HepG2 (cell line): ENCODE results near the gene CYP27B1. TPM values are rescaled to one million over a fixed set of nuclear protein-coding genes. Genes with fewer than 3 reads are reported as not detected.

ENCODE experiments used
- ATAC-seq: fragments of 200-7000 bp; cut with Tn5 transposase; 3 replicates; pipeline ENCODE4 v1.9.1; 2020; ENCODE audit warnings: mild to moderate bottlenecking, moderate library complexity
- BruUV-seq: library from RNA; stranded (reverse); fragments of 400-500 nt; replicated peaks from 2 replicates; lab custom pipeline; 2021; lab: Mats Ljungman, UMichigan
- CTCF ChIA-PET: fragments of 300-600 bp; formaldehyde crosslinking; extraction: SDS; loops from one replicate; lab custom pipeline; 2021; ENCODE audit warnings: low total read pairs, inconsistent platforms, low intra/inter-chr PET ratio; lab: Yijun Ruan, JAX
- POLR2A ChIA-PET: fragments of 350-600 bp; sonication (Branson Sonifier 250); formaldehyde crosslinking; loops from one replicate; lab custom pipeline; 2020; ENCODE audit warnings: antibody characterized with exemption, inconsistent platforms; lab: Yijun Ruan, JAX
- DNase-seq: peaks from one replicate; pipeline ENCODE4 v3.0.0-alpha.2; 2015; ENCODE audit warnings: low spot score
- FAIRE-seq: peaks from 3 replicates; lab custom pipeline; 2011; peaks lifted over from hg19 to GRCh38; lab: Jason Lieb, UNC
- H2AFZ ChIP-seq: one replicate; pipeline ENCODE4 v1.6.1; 2011; ENCODE audit warnings: low read length, inconsistent platforms
- H3K27ac ChIP-seq: fragments of 300-600 bp; 3 replicates; pipeline ENCODE4 v1.8.0; 2011; ENCODE audit warnings: mixed run types, mild to moderate bottlenecking, mixed read lengths, low read length, inconsistent platforms; ENCODE audit not compliant: insufficient read depth; ENCODE audit errors: extremely low read length
- H3K27me3 ChIP-seq, 2 experiments: fragments of 200-600 bp in 1 of 2; 2 replicates in 1 of 2; 3 replicates in 1 of 2; pipeline versions ENCODE4 v1.6.0 to v1.8.0; 2011; ENCODE audit warnings: low read length in 2 of 2, mild to moderate bottlenecking in 2 of 2, moderate library complexity in 2 of 2, inconsistent platforms in 1 of 2; ENCODE audit not compliant: insufficient read depth in 2 of 2, control insufficient read depth in 1 of 2
- H3K36me3 ChIP-seq, 2 experiments: fragments of 200-600 bp in 1 of 2; replicated peaks in 1 of 2; 2 replicates in 1 of 2; 3 replicates in 1 of 2; pipeline versions ENCODE4 v1.5.1 to v1.8.0; 2011; ENCODE audit warnings: low read length in 2 of 2, inconsistent platforms in 1 of 2; ENCODE audit not compliant: insufficient read depth in 2 of 2, control insufficient read depth in 1 of 2
- H3K4me1 ChIP-seq: 2 replicates; pipeline ENCODE4 v1.5.1; 2012; ENCODE audit warnings: low read length, inconsistent platforms; ENCODE audit not compliant: insufficient read depth
- H3K4me2 ChIP-seq: 2 replicates; pipeline ENCODE4 v1.6.0; 2011; ENCODE audit warnings: low read depth, low read length, inconsistent platforms
- H3K4me3 ChIP-seq, 3 experiments: fragments of 200-600 bp in 1 of 3; sonication (generic), shearing (Covaris generic) in 1 of 3; replicated peaks in 1 of 3; 2 replicates each; pipeline ENCODE4 v1.5.1; 2011 to 2016; ENCODE audit warnings: low read length in 3 of 3, inconsistent platforms in 2 of 3, low read depth in 2 of 3, mild to moderate bottlenecking in 2 of 3, control low read depth in 1 of 3, mixed read lengths in 1 of 3; ENCODE audit not compliant: insufficient read depth in 1 of 3
- H3K79me2 ChIP-seq: one replicate; pipeline ENCODE4 v1.6.1; 2011; ENCODE audit warnings: low read length, inconsistent platforms; ENCODE audit not compliant: insufficient read depth
- H3K9ac ChIP-seq: 2 replicates; pipeline ENCODE4 v1.6.0; 2011; ENCODE audit warnings: mild to moderate bottlenecking, low read depth, low read length, inconsistent platforms; ENCODE audit not compliant: insufficient read depth
- H3K9me3 ChIP-seq: 2 replicates; pipeline ENCODE4 v1.5.1; 2012; ENCODE audit warnings: mild to moderate bottlenecking, low read length
- H4K20me1 ChIP-seq: 2 replicates; pipeline ENCODE4 v1.6.0; 2011; ENCODE audit warnings: inconsistent platforms, mild to moderate bottlenecking, low read length, moderate library complexity; ENCODE audit not compliant: insufficient read depth
- AGO2 ChIP-seq: fragments of 200-400 bp; formaldehyde crosslinking; optimal IDR thresholded peaks from 2 replicates; pipeline ENCODE3; 2017; ENCODE audit warnings: mild to moderate bottlenecking, low read depth, low read length, moderate library complexity
- ARID3A ChIP-seq: IDR thresholded peaks from 2 replicates; pipeline ENCODE4 v1.6.1; 2012; ENCODE audit warnings: low read depth, low read length, improper control_type of control experiment
- POLR2G ChIP-seq: fragments of 200-400 bp; formaldehyde crosslinking; IDR thresholded peaks from 2 replicates; pipeline ENCODE4 v1.6.1; 2018; ENCODE audit warnings: mild to moderate bottlenecking, low read depth, low read length, moderate library complexity
- TFAP4 ChIP-seq: sonication (generic); IDR thresholded peaks from 2 replicates; pipeline ENCODE4 v1.6.1; 2016; ENCODE audit warnings: low read depth, borderline replicate concordance
- ZNF891 ChIP-seq: sonication (generic); formaldehyde crosslinking; IDR thresholded peaks from 2 replicates; pipeline ENCODE4 v1.5.0; 2020; ENCODE audit warnings: mild to moderate bottlenecking, missing genetic modification reagents
- WGBS: methylation state at CpG from one replicate; pipeline ENCODE4 v1.1.6; 2017; ENCODE audit warnings: low lambda C conversion rate; 5-methylcytosine and 5-hydroxymethylcytosine counted together
- in situ Hi-C: cut with HindIII; loops from 2 replicates; pipeline ENCODE4 v1.10.0; 2017; ENCODE audit warnings: low pct_unique_long_range_greater_than_20kb; ENCODE audit not compliant: extremely low pct_ligation_motif_present
- intact Hi-C: fragments of 100-400 bp; cut with micrococcal nuclease; formaldehyde crosslinking; loops from one replicate; pipeline ENCODE4 v1.10.0; 2022; ENCODE audit not compliant: unreplicated experiment
- polyA plus RNA-seq, 8 experiments: library from polyadenylated mRNA; depleted of rRNA in 3 of 8; stranded (reverse) in 7 of 8; unstranded in 1 of 8; fragments of >200 nt; fragmentation: Illumina TruSeq in 4 of 8; extraction: Trizol in 4 of 8; gene quantifications; 2 replicates each; pipeline versions ENCODE4 v1.2.1 to v1.2.3, GENCODE V29; 2011 to 2016; ENCODE audit warnings: low read depth in 4 of 8, missing spikeins in 1 of 8, mixed read lengths in 1 of 8; ENCODE audit not compliant: insufficient read depth in 1 of 8
- total RNA-seq, 5 experiments: library from RNA; depleted of rRNA; stranded (reverse); fragments of >200 nt; fragmentation: Illumina TruSeq; extraction: Trizol; gene quantifications; 2 replicates each; pipeline ENCODE4 v1.2.3, GENCODE V29; 2016; ENCODE audit warnings: low read depth in 1 of 5

CYP27B1 gene
- total and polyA plus RNA-seq, 2 of the 13 experiments (the other 11 are each of a cell fraction or from before 2014, with no cell fraction given), result 2.3 to 3.0 TPM

- no peak for TF ChIP-seq TFAP4
- peak; percentile 25 for TF ChIP-seq AGO2
- TF ChIP-seq POLR2G, result peak; percentile 37; the same call in 1 of the 2 replicates
Observed at GRCh38 chr12:57724003-57724935, 42.6 kb downstream of the CYP27B1 start (continued).

- WGBS, result 32% methylated on average over 2 of the region's 2 CpGs
- Histone ChIP-seq H3K36me3 (peaks cover 5 to 24% of the 10 kb centered on the region in 2 experiments), H3K4me3 (no peak overlapping the region), H3K27me3 (no peaks in the 10 kb centered on the region; a peak in 1 of 5 replicates), H3K79me2 (no peaks in the 10 kb centered on the region), H3K9ac (no peak overlapping the region), H3K4me2 (no peak overlapping the region), H3K9me3 (no peaks in the 10 kb centered on the region), H3K27ac (no peak overlapping the region), H3K4me1 (peaks cover 9% of the 10 kb centered on the region; the same call in 1 of the 2 replicates), H2AFZ (no peak overlapping the region), H4K20me1 (no peaks in the 10 kb centered on the region)
- no peak for TF ChIP-seq ARID3A
- TF ChIP-seq ZNF891 (CRISPR knock-in tag), result no peak
- in situ Hi-C loops, result no loop called here
- DNase-seq, result no peak
- FAIRE-seq, result no peak
- POLR2A ChIA-PET, result interaction anchor here (0.6 kb wide), 1 partner anchor 138 kb away, joined by 3 read pairs; no protein-coding TSS in a partner anchor
- intact Hi-C loops, result no loop called here
- BruUV-seq, result no TSS peak
- ATAC-seq, result no peak
- CTCF ChIA-PET, result no interaction called here
Observed at GRCh38 chr12:57723630-57723962, 43.3 kb downstream of the CYP27B1 start.
